ENCODE measurements around the gene MPPE1. TPM values are rescaled to one million over a fixed set of nuclear protein-coding genes. Genes with fewer than 3 reads are reported as not detected.

MPPE1 gene
- total RNA-seq, 1 experiment from 2014 or later = 21.4 TPM

- Histone ChIP-seq H3K79me2 (ENCODE audit: insufficient read depth, low read length) (no peaks in the 10 kb centered on the region), H3K4me3 (replicated peaks in 1 of 2; ENCODE audit: low read depth in 1 of 2, low read length in 2 of 2) (no peak overlapping the region), H3K9me3 (ENCODE audit: control insufficient read depth in 1 of 2, insufficient read depth in 1 of 2, low read depth in 1 of 2, low read length in 2 of 2) (no peaks in the 10 kb centered on the region), H3K4me1 (ENCODE audit: control insufficient read depth in 1 of 2, insufficient read depth in 2 of 2, low read length in 2 of 2) (peaks cover 0 to 1% of the 10 kb centered on the region in 2 experiments; a peak in 1 of 4 replicates), H3K9me2 (ENCODE audit: insufficient read depth) (no peaks in the 10 kb centered on the region), H3K27ac (ENCODE audit: low read depth, low read length) (no peak overlapping the region), H3K9ac (ENCODE audit: low read length) (no peak overlapping the region), H3K4me2 (ENCODE audit: low read length) (no peak overlapping the region), H2AFZ (ENCODE audit: low read depth, low read length, poor library complexity, severe bottlenecking) (no peak overlapping the region), H4K20me1 (ENCODE audit: insufficient read depth) (no peaks in the 10 kb centered on the region), H3K27me3 (ENCODE audit: insufficient read depth, low read length) (no peaks in the 10 kb centered on the region), H3K36me3 (ENCODE audit: control insufficient read depth in 1 of 2, insufficient read depth in 2 of 2, low read length in 2 of 2) (0 out of 4 replicates have a peak, but pooled peaks cover 0 to 4% of the 10 kb centered on the region in 2 experiments)
- RAD21 ChIA-PET (ENCODE audit: low non-redundant PET in 1 of 2, low total read pairs in 2 of 2, uncharacterized antibody in 2 of 2, unreplicated experiment in 2 of 2) = no interaction called here
- ATAC-seq = no peak
- DNase-seq (ENCODE audit: low read depth, low spot score) = no peak
- TF ChIP-seq ELF1 (IDR thresholded peaks at IDR 0.05; ENCODE audit: borderline replicate concordance, low read depth) (no peak), CBX3 (IDR thresholded peaks at IDR 0.05; ENCODE audit: low read depth) (no peak), REST (IDR thresholded peaks at IDR 0.05; ENCODE audit: low read depth) (no peak), POLR2A (IDR thresholded peaks at IDR 0.05; ENCODE audit: borderline replicate concordance, extremely low read depth, insufficient read depth, insufficient read length) (no peak), EGR1 (IDR thresholded peaks at IDR 0.05; ENCODE audit: low read depth) (no peak), TCF7L2 (IDR thresholded peaks at IDR 0.05; ENCODE audit: borderline replicate concordance, extremely low read depth, insufficient read depth, insufficient read length) (no peak), SIN3A (IDR thresholded peaks at IDR 0.05; ENCODE audit: low read depth) (no peak), ZNF274 (IDR thresholded peaks at IDR 0.05; ENCODE audit: low read depth, low read length) (no peak), JUND (IDR thresholded peaks at IDR 0.05) (no peak), YY1 (IDR thresholded peaks at IDR 0.05; ENCODE audit: extremely low read depth, insufficient replicate concordance, low read depth, low read length) (no peak), POLR2AphosphoS5 (IDR thresholded peaks at IDR 0.05; ENCODE audit: low read depth, low read length) (no peak), EZH2 (IDR thresholded peaks at IDR 0.05) (no peak), ATF3 (IDR thresholded peaks at IDR 0.05) (no peak), ZFX (IDR thresholded peaks at IDR 0.05) (no peak), RAD21 (IDR thresholded peaks at IDR 0.05; ENCODE audit: low read depth) (no peak), CEBPB (IDR thresholded peaks at IDR 0.05; ENCODE audit: low read depth) (no peak), FOSL1 (IDR thresholded peaks at IDR 0.05; ENCODE audit: low read depth) (no peak), ZBTB33 (IDR thresholded peaks at IDR 0.05; ENCODE audit: extremely low read depth, insufficient replicate concordance, low read length) (no peak)
- intact Hi-C loops (cut with micrococcal nuclease) = no loop called here
- BruUV-seq (replicated peaks) = no TSS peak
- CTCF ChIA-PET = no interaction called here
- POLR2A ChIA-PET = no interaction called here
These were observed 9.1 kb downstream of the MPPE1 start for GRCh38 chr18:11899063-11899462.

All from HCT116 (cell line).